Measurements from ENCODE around the gene USP1. TPM values are rescaled to one million over a fixed set of nuclear protein-coding genes. Genes with fewer than 3 reads are reported as not detected.

Gene USP1
- total RNA-seq, 1 experiment from 2014 or later = 47.2 TPM

DNA sequence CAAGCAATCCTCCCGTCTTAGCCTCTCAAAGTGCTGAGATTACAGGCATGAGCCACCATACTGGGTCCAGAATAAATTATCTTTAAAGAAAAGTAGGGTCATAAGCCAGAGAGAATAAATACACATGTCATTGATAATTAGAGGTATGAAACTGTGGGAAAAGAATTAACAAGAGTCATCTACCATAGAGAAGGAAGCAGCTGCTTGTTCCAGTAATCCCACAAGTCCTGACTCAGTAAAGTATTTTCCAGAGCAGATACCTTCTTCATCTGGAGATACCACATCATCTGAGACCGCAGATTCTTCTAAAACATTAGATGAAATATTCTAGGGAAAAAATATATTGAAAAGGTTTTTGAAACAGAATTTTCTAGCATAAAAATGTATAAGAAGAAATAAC lies 55.7 kb downstream of the USP1 start:
- CTCF ChIA-PET = no interaction called here
- no peaks in the 10 kb centered on the region for H3K27me3 Mint-ChIP-seq (ENCODE audit: insufficient read depth, unreplicated experiment)
- intact Hi-C loops (cut with micrococcal nuclease) = no loop called here
- TF ChIP-seq CTCF (IDR thresholded peaks at IDR 0.05; ENCODE audit: unreplicated experiment) = no peak
- no peak overlapping the region for H3K4me3 Mint-ChIP-seq (ENCODE audit: unreplicated experiment)
- no peaks in the 10 kb centered on the region for H3K9me3 Mint-ChIP-seq (ENCODE audit: unreplicated experiment)
- peaks cover 45% of the 10 kb centered on the region for H3K36me3 Mint-ChIP-seq (ENCODE audit: insufficient read depth, unreplicated experiment)
- DNase-seq (ENCODE audit: unreplicated experiment) = no peak
- no TSS peak for BruUV-seq (replicated peaks)
- POLR2A ChIA-PET = no interaction called here
- no peaks in the 10 kb centered on the region for H3K4me1 Mint-ChIP-seq (ENCODE audit: insufficient read depth, unreplicated experiment)
- no peak overlapping the region for H3K27ac Mint-ChIP-seq (ENCODE audit: low read depth, unreplicated experiment)

- Mint-ChIP-seq H3K9me3 (ENCODE audit: unreplicated experiment) (no peaks in the 10 kb centered on the region), H3K27ac (ENCODE audit: low read depth, unreplicated experiment) (no peak overlapping the region), H3K4me1 (ENCODE audit: insufficient read depth, unreplicated experiment) (no peaks in the 10 kb centered on the region), H3K27me3 (ENCODE audit: insufficient read depth, unreplicated experiment) (no peaks in the 10 kb centered on the region), H3K36me3 (ENCODE audit: insufficient read depth, unreplicated experiment) (peaks cover 38% of the 10 kb centered on the region), H3K4me3 (ENCODE audit: unreplicated experiment) (no peak overlapping the region)
- POLR2A ChIA-PET = no interaction called here
- no peak for TF ChIP-seq CTCF (IDR thresholded peaks at IDR 0.05; ENCODE audit: unreplicated experiment)
- DNase-seq (ENCODE audit: unreplicated experiment) = no peak
- CTCF ChIA-PET = interaction anchor here (0.6 kb wide), 1 partner anchor 20 kb away, joined by 3 read pairs; no protein-coding TSS in a partner anchor
- intact Hi-C loops (cut with micrococcal nuclease) = no loop called here
- no TSS peak for BruUV-seq (replicated peaks)
Measured at GRCh38 chr1:62493656-62494055, 56.8 kb downstream of the USP1 start.

DNA sequence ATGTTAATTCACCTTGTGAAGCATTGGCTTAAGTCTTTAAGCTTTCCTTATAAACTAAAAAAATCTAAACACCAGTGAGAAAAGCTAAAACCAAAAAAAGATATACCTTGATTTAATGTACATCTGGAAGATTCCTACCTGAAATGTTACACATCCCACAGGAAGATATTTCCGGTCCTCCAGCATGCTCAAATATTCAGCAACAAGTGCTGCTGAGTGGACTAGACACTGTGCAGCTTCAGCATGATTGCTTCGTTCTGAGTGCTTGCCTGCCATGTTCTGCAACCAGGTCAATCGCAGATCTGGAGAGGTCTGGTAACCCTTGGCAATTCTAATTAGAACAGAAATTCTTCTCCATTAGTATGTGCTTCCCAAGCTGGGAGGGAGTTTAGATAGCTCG lies 57.3 kb downstream of the USP1 start:
- no peak overlapping the region for H3K4me3 Mint-ChIP-seq (ENCODE audit: unreplicated experiment)

GRCh38 chr1:62500210-62500609 lies 63.4 kb downstream of the USP1 start:
- no TSS peak for BruUV-seq (replicated peaks)
- TF ChIP-seq CTCF (IDR thresholded peaks at IDR 0.05; ENCODE audit: unreplicated experiment) = no peak
- POLR2A ChIA-PET = interaction anchor here (0.6 kb wide), 2 partner anchors 25 to 212 kb away, joined by 3 to 4 read pairs; no protein-coding TSS in a partner anchor

More for the DNA sequence above, 57.3 kb downstream of the USP1 start:
- BruUV-seq (replicated peaks) = no TSS peak
- CTCF ChIA-PET = interaction anchor here (0.6 to 0.7 kb wide), 2 partner anchors 20 to 223 kb away, joined by 3 read pairs; no protein-coding TSS in a partner anchor
- no peak for DNase-seq (ENCODE audit: unreplicated experiment)
- TF ChIP-seq CTCF (IDR thresholded peaks at IDR 0.05; ENCODE audit: unreplicated experiment) = no peak
- POLR2A ChIA-PET = no interaction called here
- H3K27me3 Mint-ChIP-seq (ENCODE audit: insufficient read depth, unreplicated experiment) = no peaks in the 10 kb centered on the region
- intact Hi-C loops (cut with micrococcal nuclease) = no loop called here
- H3K4me1 Mint-ChIP-seq (ENCODE audit: insufficient read depth, unreplicated experiment) = no peaks in the 10 kb centered on the region
- no peaks in the 10 kb centered on the region for H3K9me3 Mint-ChIP-seq (ENCODE audit: unreplicated experiment)
- H3K27ac Mint-ChIP-seq (ENCODE audit: low read depth, unreplicated experiment) = no peak overlapping the region
- H3K36me3 Mint-ChIP-seq (ENCODE audit: insufficient read depth, unreplicated experiment) = peaks cover 39% of the 10 kb centered on the region

More at GRCh38 chr1:62500210-62500609, 63.4 kb downstream of the USP1 start:
- no peaks in the 10 kb centered on the region for H3K9me3 Mint-ChIP-seq (ENCODE audit: unreplicated experiment)
- intact Hi-C loops (cut with micrococcal nuclease) = loop anchor here (10.0 kb wide), 1 partner anchor 345 kb away; no protein-coding TSS in a partner anchor
- H3K4me1 Mint-ChIP-seq (ENCODE audit: insufficient read depth, unreplicated experiment) = no peaks in the 10 kb centered on the region
- no peak overlapping the region for H3K4me3 Mint-ChIP-seq (ENCODE audit: unreplicated experiment)
- no peak for DNase-seq (ENCODE audit: unreplicated experiment)
- no peak overlapping the region for H3K27ac Mint-ChIP-seq (ENCODE audit: low read depth, unreplicated experiment)
- H3K27me3 Mint-ChIP-seq (ENCODE audit: insufficient read depth, unreplicated experiment) = no peaks in the 10 kb centered on the region
- CTCF ChIA-PET = interaction anchor here (2.3 to 3.2 kb wide), 2 partner anchors 8 to 246 kb away, joined by 12 to 19 read pairs; no protein-coding TSS in a partner anchor
- H3K36me3 Mint-ChIP-seq (ENCODE audit: insufficient read depth, unreplicated experiment) = peaks cover 36% of the 10 kb centered on the region

Other genes starting within 250 kb of the USP1 start
- gene L1TD1, start 242.2 kb upstream of the USP1 start, total RNA-seq (2022) = not detected in 2 replicates
- gene KANK4, start 117.6 kb upstream of the USP1 start, total RNA-seq (2022) = 0.20 and 0.51 TPM in 2 replicates
- gene ANGPTL3, start 160.5 kb downstream of the USP1 start, total RNA-seq (2022) = not detected in 2 replicates